ENCODE results near the gene BNIPL. TPM values are rescaled to one million over a fixed set of nuclear protein-coding genes. Genes with fewer than 3 reads are reported as not detected.

Gene BNIPL
- total RNA-seq, 1 donor from 2014 or later = 0.79 TPM

- no peak for TF ChIP-seq CTCF (conservative IDR thresholded peaks at IDR 0.05)
- Mint-ChIP-seq H3K4me1 (peaks cover 27% of the 10 kb centered on the region), H3K27me3 (ENCODE audit: low read depth) (no peaks in the 10 kb centered on the region), H3K36me3 (ENCODE audit: low read depth) (no peaks in the 10 kb centered on the region), H3K9me3 (no peaks in the 10 kb centered on the region), H3K4me3 (no peak overlapping the region), H3K27ac (ENCODE audit: unreplicated experiment) (no peak overlapping the region)
- DNase-seq (ENCODE audit: low read depth, low spot score) = no peak
Measured at GRCh38 chr1:151001602-151002001, 34.8 kb upstream of the BNIPL start.

DNA sequence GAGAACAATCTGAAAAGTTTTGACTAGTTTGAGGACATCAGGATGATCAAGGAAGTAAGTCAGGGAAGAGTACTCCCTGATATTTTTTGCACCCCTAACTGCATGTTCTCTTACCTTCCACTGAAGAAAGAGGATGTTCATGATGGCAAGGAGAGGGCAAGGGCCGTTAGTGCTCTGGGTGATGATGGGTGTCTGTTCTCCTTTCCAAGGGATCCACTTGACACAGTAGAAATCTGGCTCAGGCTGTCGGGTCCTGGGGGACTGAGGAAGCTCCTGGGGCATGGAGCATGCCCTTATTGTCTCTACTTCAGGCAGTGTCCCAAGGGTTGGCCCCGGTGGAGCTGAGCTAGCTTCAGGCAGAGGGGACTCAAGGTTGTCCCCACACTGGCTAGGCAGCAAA, 34.3 kb upstream of the BNIPL start:
- Mint-ChIP-seq H3K4me3 (no peak overlapping the region), H3K4me1 (peaks cover 32% of the 10 kb centered on the region), H3K27ac (ENCODE audit: unreplicated experiment) (no peak overlapping the region), H3K27me3 (ENCODE audit: low read depth) (no peaks in the 10 kb centered on the region), H3K9me3 (no peaks in the 10 kb centered on the region), H3K36me3 (ENCODE audit: low read depth) (no peaks in the 10 kb centered on the region)
- DNase-seq (ENCODE audit: low read depth, low spot score) = no peak
- no peak for TF ChIP-seq CTCF (conservative IDR thresholded peaks at IDR 0.05)

DNA sequence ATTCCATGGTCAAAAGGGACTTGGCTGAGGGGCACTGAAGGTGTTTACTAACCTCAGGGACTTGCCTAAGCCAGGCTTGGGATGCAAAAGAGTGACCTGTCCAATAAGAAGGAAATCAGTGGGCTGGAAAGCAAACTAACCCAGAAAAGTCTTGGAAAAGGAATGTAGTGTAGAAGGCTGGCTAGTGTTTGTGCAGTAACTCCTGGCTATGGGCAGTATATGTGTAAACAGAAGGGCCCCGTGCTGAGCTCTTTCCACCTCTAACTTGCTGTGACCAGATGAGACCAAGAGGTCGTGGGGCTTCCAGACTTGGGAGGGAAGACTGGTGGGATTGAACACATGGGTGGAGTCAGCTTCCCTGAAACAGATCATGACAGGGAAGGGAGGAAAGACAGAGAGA, 33.8 kb upstream of the BNIPL start:
- H3K4me3 Mint-ChIP-seq = peak overlapping the region; percentile 20
- H3K36me3 Mint-ChIP-seq (ENCODE audit: low read depth) = no peaks in the 10 kb centered on the region
- H3K9me3 Mint-ChIP-seq = no peaks in the 10 kb centered on the region
- no peak for DNase-seq (ENCODE audit: low read depth, low spot score)
- H3K27me3 Mint-ChIP-seq (ENCODE audit: low read depth) = no peaks in the 10 kb centered on the region
- H3K4me1 Mint-ChIP-seq = peaks cover 38% of the 10 kb centered on the region
- no peak overlapping the region for H3K27ac Mint-ChIP-seq (ENCODE audit: unreplicated experiment)
- TF ChIP-seq CTCF (conservative IDR thresholded peaks at IDR 0.05) = no peak

DNA sequence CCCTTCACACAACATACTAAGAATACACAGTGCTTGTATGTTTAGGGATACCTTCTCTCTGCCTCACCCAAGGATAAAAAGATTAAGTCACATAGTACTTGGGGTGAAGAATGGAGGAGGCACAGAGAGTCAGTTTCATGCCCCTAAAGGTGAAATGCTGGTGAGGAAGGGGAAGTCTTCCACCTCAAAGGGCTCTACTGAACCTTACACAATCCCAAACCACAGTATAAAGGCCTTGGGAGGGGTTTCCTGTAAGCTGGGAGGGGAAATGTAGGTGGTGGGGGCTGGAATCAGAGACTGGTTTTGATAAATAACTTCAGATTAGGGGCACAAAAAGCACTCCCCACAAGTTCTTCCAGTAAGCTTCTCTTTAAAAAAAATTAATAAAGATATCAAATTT, 33.2 kb upstream of the BNIPL start:
- Mint-ChIP-seq H3K4me3 (peak overlapping the region; percentile 20), H3K9me3 (no peaks in the 10 kb centered on the region), H3K36me3 (ENCODE audit: low read depth) (no peaks in the 10 kb centered on the region), H3K27me3 (ENCODE audit: low read depth) (no peaks in the 10 kb centered on the region), H3K4me1 (peaks cover 43% of the 10 kb centered on the region), H3K27ac (ENCODE audit: unreplicated experiment) (no peak overlapping the region)
- DNase-seq (ENCODE audit: low read depth, low spot score) = no peak
- TF ChIP-seq CTCF (conservative IDR thresholded peaks at IDR 0.05) = no peak

GRCh38 chr1:151005729-151006319, 30.6 kb upstream of the BNIPL start:
- Mint-ChIP-seq H3K9me3 (no peaks in the 10 kb centered on the region), H3K4me1 (peaks cover 55% of the 10 kb centered on the region), H3K4me3 (peak overlapping the region; percentile 95), H3K27ac (ENCODE audit: unreplicated experiment) (peak overlapping the region; percentile 32), H3K27me3 (ENCODE audit: low read depth) (no peaks in the 10 kb centered on the region), H3K36me3 (ENCODE audit: low read depth) (no peaks in the 10 kb centered on the region)
- no peak for DNase-seq (ENCODE audit: low read depth, low spot score)
- no peak for TF ChIP-seq CTCF (conservative IDR thresholded peaks at IDR 0.05)
